Measurements from ENCODE around the gene HBEGF. TPM values are rescaled to one million over a fixed set of nuclear protein-coding genes. Genes with fewer than 3 reads are reported as not detected.

Gene HBEGF
- total RNA-seq, 1 donor from 2014 or later: 25.0 TPM

DNA sequence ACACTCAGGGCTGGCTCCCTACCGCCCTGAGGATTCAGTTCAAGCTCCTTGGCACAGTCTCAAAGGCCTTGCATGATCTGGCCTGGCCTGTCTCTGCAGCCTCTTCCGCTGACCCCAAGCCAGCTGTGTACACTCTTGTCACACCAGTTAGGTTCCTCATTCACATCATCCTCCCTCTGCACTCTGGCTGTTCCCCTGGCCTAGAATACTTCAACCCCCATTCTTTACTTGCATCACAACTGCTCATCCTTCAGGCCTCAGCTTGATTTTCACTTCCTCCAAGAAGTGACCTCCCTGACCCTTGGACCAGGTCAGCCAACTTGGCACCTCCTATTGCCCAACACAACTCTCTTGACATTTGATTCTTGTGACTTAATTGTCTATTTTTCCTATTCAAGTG is 24.6 kb downstream of the HBEGF start:
- TF ChIP-seq, protein P1, sequence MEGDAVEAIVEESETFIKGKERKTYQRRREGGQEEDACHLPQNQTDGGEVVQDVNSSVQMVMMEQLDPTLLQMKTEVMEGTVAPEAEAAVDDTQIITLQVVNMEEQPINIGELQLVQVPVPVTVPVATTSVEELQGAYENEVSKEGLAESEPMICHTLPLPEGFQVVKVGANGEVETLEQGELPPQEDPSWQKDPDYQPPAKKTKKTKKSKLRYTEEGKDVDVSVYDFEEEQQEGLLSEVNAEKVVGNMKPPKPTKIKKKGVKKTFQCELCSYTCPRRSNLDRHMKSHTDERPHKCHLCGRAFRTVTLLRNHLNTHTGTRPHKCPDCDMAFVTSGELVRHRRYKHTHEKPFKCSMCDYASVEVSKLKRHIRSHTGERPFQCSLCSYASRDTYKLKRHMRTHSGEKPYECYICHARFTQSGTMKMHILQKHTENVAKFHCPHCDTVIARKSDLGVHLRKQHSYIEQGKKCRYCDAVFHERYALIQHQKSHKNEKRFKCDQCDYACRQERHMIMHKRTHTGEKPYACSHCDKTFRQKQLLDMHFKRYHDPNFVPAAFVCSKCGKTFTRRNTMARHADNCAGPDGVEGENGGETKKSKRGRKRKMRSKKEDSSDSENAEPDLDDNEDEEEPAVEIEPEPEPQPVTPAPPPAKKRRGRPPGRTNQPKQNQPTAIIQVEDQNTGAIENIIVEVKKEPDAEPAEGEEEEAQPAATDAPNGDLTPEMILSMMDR (conservative IDR thresholded peaks at IDR 0.05; ENCODE audit: low read depth, low read length): no peak
- DNase-seq (ENCODE audit: low read depth): no peak
- H3K4me3 ChIP-seq (ENCODE audit: low read depth, low read length): no peak overlapping the region

DNA sequence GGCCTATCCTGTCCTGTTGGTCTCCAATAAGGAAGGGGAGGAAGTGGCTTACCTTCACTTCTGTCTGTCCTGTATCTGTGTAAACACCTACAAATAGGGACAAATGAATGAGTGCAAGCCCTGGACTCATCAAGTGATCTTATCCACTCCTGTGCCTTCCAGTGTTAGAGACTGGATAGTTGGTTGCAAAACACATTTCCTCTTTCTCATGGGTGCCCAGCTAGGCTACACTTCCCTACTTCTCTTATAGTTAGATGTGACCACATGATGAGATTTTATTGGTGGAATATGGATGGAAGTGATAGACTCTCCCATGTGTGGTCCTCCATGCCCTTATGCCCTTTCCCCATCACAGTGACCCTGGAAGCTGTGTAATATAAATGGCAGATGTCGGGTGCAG is 26.6 kb downstream of the HBEGF start:
- TF ChIP-seq, protein P1 (conservative IDR thresholded peaks at IDR 0.05; ENCODE audit: low read depth, low read length): no peak
- no peak overlapping the region for H3K4me3 ChIP-seq (ENCODE audit: low read depth, low read length)
- no peak for DNase-seq (ENCODE audit: low read depth)

DNA sequence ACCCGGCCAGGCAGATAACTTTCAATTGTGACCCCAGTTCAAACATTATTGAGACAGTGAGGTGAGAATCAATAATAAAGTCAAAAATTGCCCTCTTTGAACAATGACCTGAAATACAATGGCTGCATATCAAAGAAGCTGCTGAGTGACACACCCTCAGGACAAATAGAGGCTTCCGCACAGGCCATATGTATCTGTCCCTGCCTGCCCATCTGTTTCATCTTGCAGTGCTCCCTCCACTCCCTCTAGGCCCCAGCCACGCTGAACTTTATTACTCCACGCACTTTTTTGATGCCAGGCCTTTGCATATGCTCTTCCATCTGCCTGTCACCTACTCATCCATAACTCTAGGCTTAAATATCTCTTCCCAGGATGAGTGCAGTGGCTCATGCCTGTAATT is 27.6 kb downstream of the HBEGF start:
- TF ChIP-seq, protein P1 (conservative IDR thresholded peaks at IDR 0.05; ENCODE audit: low read depth, low read length): no peak
- no peak overlapping the region for H3K4me3 ChIP-seq (ENCODE audit: low read depth, low read length)
- no peak for DNase-seq (ENCODE audit: low read depth)

DNA sequence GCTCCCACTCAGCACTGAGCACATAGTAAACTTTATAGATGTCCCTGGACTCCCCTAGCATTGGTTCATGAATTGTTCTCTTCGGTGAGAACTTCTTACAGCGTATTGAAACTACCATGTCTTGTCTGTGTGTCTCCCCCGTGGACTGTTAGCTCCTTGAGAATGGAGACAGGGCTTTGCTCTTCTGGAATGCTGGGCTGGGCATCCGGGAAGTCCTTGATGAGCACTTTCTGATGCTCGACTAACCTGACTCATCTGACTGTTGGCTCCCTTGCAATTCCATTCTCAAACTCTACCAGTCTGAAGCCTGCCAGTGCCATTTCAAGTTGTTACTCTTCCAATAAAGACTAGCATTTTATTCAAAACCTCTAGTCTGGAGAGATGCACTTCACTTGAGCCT is 28.5 kb downstream of the HBEGF start:
- H3K4me3 ChIP-seq (ENCODE audit: low read depth, low read length): no peak overlapping the region
- peak; percentile 67 for DNase-seq (ENCODE audit: low read depth)
- TF ChIP-seq, protein P1 (conservative IDR thresholded peaks at IDR 0.05; ENCODE audit: low read depth, low read length): no peak

DNA sequence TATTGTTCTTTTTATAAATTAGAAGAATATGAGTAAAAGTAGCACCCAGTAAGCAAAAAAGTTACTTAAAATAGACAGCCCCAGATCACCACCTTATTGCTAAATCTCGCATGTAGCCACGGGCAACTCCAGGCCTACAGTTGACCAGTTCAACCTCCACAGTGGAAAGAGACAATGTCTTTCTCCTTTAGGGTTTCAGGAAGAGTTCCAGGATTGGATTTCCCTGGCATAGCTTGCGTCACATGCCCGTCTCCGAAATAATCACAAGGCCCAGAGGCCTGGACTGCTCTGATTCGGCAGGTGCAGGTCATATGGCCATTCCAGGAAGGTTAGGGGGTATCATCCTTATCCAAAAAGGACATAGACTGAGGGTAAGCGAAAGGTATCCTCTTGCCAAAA is 33.6 kb downstream of the HBEGF start:
- no peak for DNase-seq (ENCODE audit: low read depth)
- TF ChIP-seq, protein P1 (conservative IDR thresholded peaks at IDR 0.05; ENCODE audit: low read depth, low read length): no peak
- no peak overlapping the region for H3K4me3 ChIP-seq (ENCODE audit: low read depth, low read length)

DNA sequence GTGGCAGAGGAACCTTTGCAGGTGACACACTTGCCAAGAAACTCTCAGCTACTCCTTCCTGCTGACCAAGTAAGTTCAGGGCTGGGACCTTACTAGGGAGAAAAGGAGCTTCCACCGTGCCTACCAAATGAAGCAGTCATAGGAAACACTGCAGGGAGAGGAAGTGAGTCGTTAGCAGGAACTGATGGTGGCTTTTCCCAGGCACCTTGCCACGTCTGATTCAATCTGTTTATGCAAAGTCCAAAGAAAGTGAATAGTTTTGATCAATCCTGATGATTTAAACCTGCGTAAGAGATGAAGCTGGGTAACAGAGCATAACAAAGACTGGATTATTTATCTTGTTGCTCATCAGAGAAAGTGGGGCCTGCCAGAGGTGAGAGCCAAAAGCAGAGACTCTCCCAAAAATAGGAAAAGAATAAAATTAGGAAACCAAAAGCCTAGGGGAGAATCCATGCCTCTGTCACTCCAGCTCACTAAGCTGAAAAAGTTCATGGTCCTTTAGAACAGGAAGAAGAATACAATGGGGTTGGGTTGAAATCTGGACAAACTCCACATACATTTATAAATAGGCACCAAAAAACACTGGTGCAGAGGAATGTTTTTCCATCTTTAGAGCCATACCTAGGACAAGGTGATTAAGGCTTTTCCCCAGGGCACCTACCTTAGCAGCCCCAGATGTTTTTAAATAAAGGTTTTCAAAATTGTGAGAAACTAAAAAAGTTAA is 34.2 kb downstream of the HBEGF start:
- TF ChIP-seq, protein P1 (conservative IDR thresholded peaks at IDR 0.05; ENCODE audit: low read depth, low read length): no peak
- DNase-seq (ENCODE audit: low read depth): peak; percentile 89
- H3K4me3 ChIP-seq (ENCODE audit: low read depth, low read length): no peak overlapping the region

DNA sequence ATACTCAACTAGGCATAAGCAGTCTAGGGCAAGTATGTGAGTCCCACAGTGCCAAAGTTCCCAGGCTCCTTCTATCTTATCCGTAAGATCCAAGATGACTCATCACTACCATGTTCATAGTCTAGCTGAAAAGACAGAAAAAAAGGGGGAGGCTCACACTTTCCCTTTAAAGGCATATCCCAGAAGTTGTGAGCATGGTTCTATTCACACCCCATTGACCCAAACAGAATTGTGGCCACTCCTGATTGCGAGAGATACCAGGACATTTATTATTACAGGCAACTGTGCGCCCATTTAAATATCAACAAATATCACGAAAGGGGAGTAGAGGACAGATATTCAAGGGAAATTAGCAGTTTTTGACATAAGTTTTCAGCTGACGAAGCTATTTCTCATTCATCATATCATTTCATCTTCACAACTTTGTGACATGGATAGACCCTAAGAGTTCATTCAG is 35.4 kb downstream of the HBEGF start:
- TF ChIP-seq, protein P1 (conservative IDR thresholded peaks at IDR 0.05; ENCODE audit: low read depth, low read length): no peak
- DNase-seq (ENCODE audit: low read depth): peak; percentile 82
- H3K4me3 ChIP-seq (ENCODE audit: low read depth, low read length): no peak overlapping the region
